GM12873 (cell line): Measurements from ENCODE around the gene COX5A.

Experiments
- CTCF ChIP-seq: IDR thresholded peaks from 2 replicates; pipeline ENCODE4 v1.5.1; 2012; ENCODE audit warnings: low read depth, mild to moderate bottlenecking, moderate library complexity, low read length, control low read depth; ENCODE audit not compliant: insufficient read depth; ENCODE audit errors: missing control alignments

Gene COX5A

GRCh38 chr15:74896316-74896715 is 41.6 kb downstream of the COX5A start:
- TF ChIP-seq CTCF, result no peak

DNA sequence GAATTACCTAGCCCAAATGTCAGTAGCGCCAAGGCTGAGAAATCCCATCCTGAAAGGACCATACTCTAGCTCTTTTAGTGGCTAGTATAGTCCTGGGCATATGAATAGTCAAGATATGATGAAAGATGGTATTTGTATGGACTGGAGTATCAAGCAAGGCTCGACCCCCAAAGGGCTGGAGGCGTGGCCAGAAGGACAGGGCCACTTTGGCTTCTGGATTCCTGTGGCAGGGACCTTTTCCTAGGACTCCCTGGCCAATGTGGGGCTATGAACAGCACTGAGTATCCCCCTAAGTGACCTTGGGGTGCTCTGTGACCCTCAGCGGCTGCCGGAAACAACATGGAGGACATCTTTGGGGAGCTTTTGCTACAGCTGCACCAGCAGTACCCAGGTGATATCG is 42.0 kb downstream of the COX5A start:
- no peak for TF ChIP-seq CTCF

GRCh38 chr15:74893627-74894026 is 44.2 kb downstream of the COX5A start:
- TF ChIP-seq CTCF, result no peak

GRCh38 chr15:74892931-74893330 is 44.9 kb downstream of the COX5A start:
- no peak for TF ChIP-seq CTCF

- TF ChIP-seq CTCF, result no peak
Measured at GRCh38 chr15:74892313-74892712, 45.6 kb downstream of the COX5A start.

- TF ChIP-seq CTCF, result no peak
Measured at GRCh38 chr15:74891469-74891868, 46.4 kb downstream of the COX5A start.

DNA sequence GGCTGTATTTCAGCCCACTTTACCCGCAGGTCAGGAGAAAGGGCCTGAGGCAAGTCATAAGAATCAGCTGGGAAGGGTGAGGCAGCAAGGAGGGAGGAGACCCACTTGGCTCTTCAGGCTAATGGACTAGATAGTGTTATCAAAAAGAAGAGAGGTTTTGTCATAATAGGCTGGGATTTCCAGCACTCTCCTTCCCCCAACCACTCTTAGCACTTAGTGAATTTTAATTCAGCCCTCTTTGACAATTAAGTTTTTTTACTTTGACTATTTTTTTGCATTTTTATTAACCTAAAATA is 47.3 kb downstream of the COX5A start:
- no peak for TF ChIP-seq CTCF
